Mesothelial cell of epicardium (in vitro differentiated cells): ENCODE data around the gene EPHB6. TPM values are rescaled to one million over a fixed set of nuclear protein-coding genes. Genes with fewer than 3 reads are reported as not detected.

Source experiments
- DNase-seq, 2 experiments: peaks; one replicate each; pipeline ENCODE4 v3.0.0; 2021; ENCODE audit warnings: low spot score in 2 of 2; ENCODE audit not compliant: unreplicated experiment in 2 of 2
- H3K27ac Mint-ChIP-seq: 2 replicates; pipeline ENCODE4 v1.8.0; 2021; ENCODE audit warnings: mixed read lengths
- H3K27me3 Mint-ChIP-seq: 2 replicates; pipeline ENCODE4 v1.8.0; 2021; ENCODE audit warnings: low read depth, mixed read lengths
- H3K36me3 Mint-ChIP-seq: 2 replicates; pipeline ENCODE4 v1.8.0; 2021; ENCODE audit warnings: mixed read lengths
- H3K4me1 Mint-ChIP-seq: 2 replicates; pipeline ENCODE4 v1.8.0; 2021; ENCODE audit warnings: mixed read lengths
- H3K4me3 Mint-ChIP-seq: 2 replicates; pipeline ENCODE4 v1.8.0; 2021; ENCODE audit warnings: mild to moderate bottlenecking, moderate library complexity, mixed read lengths
- H3K9me3 Mint-ChIP-seq: 2 replicates; pipeline ENCODE4 v1.8.0; 2021; ENCODE audit warnings: mixed read lengths
- CTCF ChIP-seq: fragments of 200-600 bp; sonication (generic); IDR thresholded peaks from one replicate; pipeline ENCODE4 v1.5.0; 2021; ENCODE audit warnings: antibody characterized with exemption; ENCODE audit not compliant: unreplicated experiment
- total RNA-seq: library from RNA; stranded (reverse); gene quantifications from 3 replicates; pipeline ENCODE4 v1.2.1, GENCODE V29; 2021

EPHB6 gene
- total RNA-seq, 1 donor from 2014 or later = 28.0 TPM

DNA sequence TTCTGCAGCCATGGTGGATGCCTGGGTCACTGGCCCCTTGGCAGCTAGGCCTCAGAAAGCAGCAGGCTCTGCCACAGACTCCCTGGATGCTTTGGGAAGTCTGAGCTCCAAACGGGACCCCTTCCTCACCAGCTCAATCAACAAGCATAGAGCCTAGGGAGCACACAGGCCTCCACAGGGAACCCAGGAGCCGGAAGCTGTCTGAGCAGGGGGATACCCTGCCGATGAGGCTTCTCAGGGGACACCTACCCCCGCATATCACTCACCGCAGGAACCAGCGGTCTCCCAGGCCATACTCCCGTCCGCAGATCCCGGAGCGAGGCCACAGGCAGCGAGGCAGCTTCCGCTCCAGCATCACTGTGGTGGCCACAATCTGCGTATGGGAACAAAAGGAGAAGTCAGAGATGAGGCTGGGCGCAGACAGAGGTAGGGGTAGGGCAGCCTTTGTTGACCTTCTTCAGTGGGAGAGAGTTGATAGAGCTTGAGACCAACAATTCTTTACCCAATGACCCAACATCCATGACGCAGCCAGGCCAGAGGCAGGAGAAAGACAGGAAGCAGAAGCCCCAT, 17.3 kb downstream of the EPHB6 start:
- H3K36me3 Mint-ChIP-seq = peaks cover 14% of the 10 kb centered on the region
- H3K27ac Mint-ChIP-seq = no peak overlapping the region
- no peaks in the 10 kb centered on the region for H3K9me3 Mint-ChIP-seq
- DNase-seq = no peak
- no peak overlapping the region for H3K4me3 Mint-ChIP-seq
- H3K4me1 Mint-ChIP-seq = no peaks in the 10 kb centered on the region
- TF ChIP-seq CTCF = no peak
- H3K27me3 Mint-ChIP-seq = no peaks in the 10 kb centered on the region

DNA sequence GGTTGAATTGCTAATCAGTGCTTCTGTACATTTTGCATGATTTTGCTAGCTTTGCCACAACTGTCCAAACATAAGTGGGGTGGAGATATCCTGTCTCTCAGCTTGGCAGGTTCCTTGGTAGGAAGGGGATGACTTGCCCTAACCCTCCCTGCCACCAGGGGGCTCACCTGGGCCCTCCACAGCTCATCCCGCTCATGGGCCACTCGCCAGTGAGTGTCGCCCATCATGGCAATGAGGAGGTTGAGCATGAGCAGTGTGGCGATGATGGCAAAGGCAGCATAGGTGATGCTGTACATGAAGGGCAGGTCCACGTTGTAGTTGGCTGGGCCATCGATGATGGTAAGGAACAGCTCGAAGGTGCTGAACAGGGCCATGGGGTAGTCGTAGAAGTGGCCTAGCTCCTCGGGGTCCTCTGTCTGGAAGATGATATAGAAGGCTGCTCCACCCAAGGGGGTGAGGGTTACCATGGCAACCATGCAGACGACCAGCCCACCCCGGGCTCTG, 18.5 kb downstream of the EPHB6 start:
- Mint-ChIP-seq H3K36me3 (peaks cover 14% of the 10 kb centered on the region), H3K4me1 (no peaks in the 10 kb centered on the region), H3K4me3 (no peak overlapping the region), H3K9me3 (no peaks in the 10 kb centered on the region), H3K27ac (no peak overlapping the region), H3K27me3 (no peaks in the 10 kb centered on the region)
- TF ChIP-seq CTCF = no peak
- DNase-seq = no peak

- Mint-ChIP-seq H3K27ac (no peak overlapping the region), H3K9me3 (no peaks in the 10 kb centered on the region), H3K4me1 (no peaks in the 10 kb centered on the region), H3K27me3 (no peaks in the 10 kb centered on the region), H3K36me3 (peaks cover 14% of the 10 kb centered on the region), H3K4me3 (no peak overlapping the region)
- no peak for DNase-seq
- TF ChIP-seq CTCF = no peak
These were observed 19.0 kb downstream of the EPHB6 start for GRCh38 chr7:142873871-142874270.

DNA sequence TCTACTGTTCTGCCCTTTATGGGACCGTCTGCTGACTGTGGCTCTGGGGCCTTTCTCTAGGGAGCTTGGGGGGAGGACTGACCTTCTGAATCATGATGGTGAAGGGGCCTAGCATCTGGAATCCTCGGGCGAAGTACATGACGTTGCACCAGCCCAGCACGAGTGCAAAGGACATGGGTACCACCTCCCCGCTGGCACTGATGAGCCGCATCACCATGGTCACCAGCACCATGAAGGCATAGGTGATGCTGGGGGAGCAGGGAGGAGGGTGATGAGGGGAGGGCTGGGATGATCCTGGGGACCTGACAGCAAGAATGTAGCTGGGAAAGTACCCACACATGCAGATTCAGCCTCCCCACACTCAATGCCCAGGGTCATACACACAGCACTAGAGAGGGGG, 19.5 kb downstream of the EPHB6 start:
- H3K36me3 Mint-ChIP-seq = peaks cover 13% of the 10 kb centered on the region
- no peaks in the 10 kb centered on the region for H3K9me3 Mint-ChIP-seq
- no peaks in the 10 kb centered on the region for H3K27me3 Mint-ChIP-seq
- no peak overlapping the region for H3K4me3 Mint-ChIP-seq
- DNase-seq = no peak
- H3K27ac Mint-ChIP-seq = no peak overlapping the region
- no peaks in the 10 kb centered on the region for H3K4me1 Mint-ChIP-seq
- no peak for TF ChIP-seq CTCF

- DNase-seq = no peak
- Mint-ChIP-seq H3K9me3 (no peaks in the 10 kb centered on the region), H3K36me3 (peaks cover 9% of the 10 kb centered on the region), H3K4me1 (no peaks in the 10 kb centered on the region), H3K27me3 (no peaks in the 10 kb centered on the region), H3K4me3 (no peak overlapping the region), H3K27ac (no peak overlapping the region)
- TF ChIP-seq CTCF = no peak
These were observed 20.0 kb downstream of the EPHB6 start for GRCh38 chr7:142874837-142875236.

DNA sequence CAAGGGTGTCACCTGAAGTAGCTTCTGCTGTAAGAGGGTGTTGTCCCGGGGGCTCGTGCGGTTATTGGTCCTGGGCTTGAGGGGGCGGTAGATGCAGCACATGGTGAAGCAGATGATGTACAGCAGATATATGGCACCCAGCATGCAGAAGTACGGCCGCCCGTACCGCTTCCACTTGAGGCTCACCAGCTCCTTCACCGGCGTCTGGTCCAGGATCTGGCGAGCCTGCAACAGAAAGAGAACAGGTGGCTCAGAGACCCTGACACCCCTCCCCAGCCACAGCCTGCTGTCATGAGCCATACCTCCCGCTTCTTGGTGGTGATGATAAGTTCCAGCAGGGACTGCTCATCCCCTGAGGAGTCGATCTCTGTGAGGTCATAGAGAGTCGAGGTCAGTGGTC, 20.6 kb downstream of the EPHB6 start:
- no peak overlapping the region for H3K27ac Mint-ChIP-seq
- H3K4me3 Mint-ChIP-seq = no peak overlapping the region
- peaks cover 5% of the 10 kb centered on the region for H3K36me3 Mint-ChIP-seq
- no peaks in the 10 kb centered on the region for H3K4me1 Mint-ChIP-seq
- TF ChIP-seq CTCF = no peak
- no peaks in the 10 kb centered on the region for H3K27me3 Mint-ChIP-seq
- no peak for DNase-seq
- no peaks in the 10 kb centered on the region for H3K9me3 Mint-ChIP-seq
